Measurements from ENCODE around the gene TSHZ2. TPM values are rescaled to one million over a fixed set of nuclear protein-coding genes. Genes with fewer than 3 reads are reported as not detected.
A peak's percentile ranks its signal among the peaks of the same experiment; 100 is the strongest.
"Not testable (repeated sequence)": the region's sequence is repeated elsewhere in the genome, so short reads cannot be mapped to it uniquely, and the experiment has no call there.

Gene TSHZ2
- total RNA-seq, 6 experiments from 2014 or later, result 14.2 to 28.1 (median 21.0) TPM

DNA sequence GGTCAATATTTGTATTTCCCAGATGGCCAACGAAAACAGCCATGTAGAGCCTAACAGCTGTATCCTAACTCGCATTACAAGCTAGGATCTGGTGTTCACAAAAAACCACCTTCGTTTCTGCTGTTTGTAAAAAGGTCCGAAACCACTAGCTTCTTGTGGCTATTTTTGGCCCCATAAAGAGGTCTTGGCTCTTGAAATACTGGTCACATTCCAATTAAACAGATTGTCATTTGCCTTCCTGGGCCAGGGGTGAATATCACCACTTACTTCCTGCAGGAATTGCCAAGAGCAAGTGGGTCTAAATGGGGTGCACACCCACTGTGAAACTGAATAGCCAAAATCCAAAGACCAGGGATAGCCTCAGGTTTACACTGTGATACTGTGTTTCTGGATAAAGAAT, 48.2 kb downstream of the TSHZ2 start:
- intact Hi-C loops (cut with DNase I), result no loop called here
- Histone ChIP-seq H3K4me3 (no peak overlapping the region), H3K27me3 (no peaks in the 10 kb centered on the region), H3K27ac (no peak overlapping the region), H3K36me3 (no peaks in the 10 kb centered on the region), H3K9me3 (no peaks in the 10 kb centered on the region), H3K4me1 (no peaks in the 10 kb centered on the region)
- TF ChIP-seq POLR2A (IDR thresholded peaks at IDR 0.05), result no peak
- TF ChIP-seq, protein P1, sequence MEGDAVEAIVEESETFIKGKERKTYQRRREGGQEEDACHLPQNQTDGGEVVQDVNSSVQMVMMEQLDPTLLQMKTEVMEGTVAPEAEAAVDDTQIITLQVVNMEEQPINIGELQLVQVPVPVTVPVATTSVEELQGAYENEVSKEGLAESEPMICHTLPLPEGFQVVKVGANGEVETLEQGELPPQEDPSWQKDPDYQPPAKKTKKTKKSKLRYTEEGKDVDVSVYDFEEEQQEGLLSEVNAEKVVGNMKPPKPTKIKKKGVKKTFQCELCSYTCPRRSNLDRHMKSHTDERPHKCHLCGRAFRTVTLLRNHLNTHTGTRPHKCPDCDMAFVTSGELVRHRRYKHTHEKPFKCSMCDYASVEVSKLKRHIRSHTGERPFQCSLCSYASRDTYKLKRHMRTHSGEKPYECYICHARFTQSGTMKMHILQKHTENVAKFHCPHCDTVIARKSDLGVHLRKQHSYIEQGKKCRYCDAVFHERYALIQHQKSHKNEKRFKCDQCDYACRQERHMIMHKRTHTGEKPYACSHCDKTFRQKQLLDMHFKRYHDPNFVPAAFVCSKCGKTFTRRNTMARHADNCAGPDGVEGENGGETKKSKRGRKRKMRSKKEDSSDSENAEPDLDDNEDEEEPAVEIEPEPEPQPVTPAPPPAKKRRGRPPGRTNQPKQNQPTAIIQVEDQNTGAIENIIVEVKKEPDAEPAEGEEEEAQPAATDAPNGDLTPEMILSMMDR (IDR thresholded peaks at IDR 0.05), result no peak
- 75% methylated on average over 4 of the region's 4 CpGs for WGBS (ENCODE audit: insufficient coverage, low coverage, low lambda C conversion rate, missing lambda C conversion rate)
- no peak for DNase-seq
- ATAC-seq, result peak in 1 of 4 donors; percentile 12

GRCh38 chr20:53020834-53021233, 48.7 kb downstream of the TSHZ2 start:
- peak; percentile 20 to 32 (median 28) for ATAC-seq

DNA sequence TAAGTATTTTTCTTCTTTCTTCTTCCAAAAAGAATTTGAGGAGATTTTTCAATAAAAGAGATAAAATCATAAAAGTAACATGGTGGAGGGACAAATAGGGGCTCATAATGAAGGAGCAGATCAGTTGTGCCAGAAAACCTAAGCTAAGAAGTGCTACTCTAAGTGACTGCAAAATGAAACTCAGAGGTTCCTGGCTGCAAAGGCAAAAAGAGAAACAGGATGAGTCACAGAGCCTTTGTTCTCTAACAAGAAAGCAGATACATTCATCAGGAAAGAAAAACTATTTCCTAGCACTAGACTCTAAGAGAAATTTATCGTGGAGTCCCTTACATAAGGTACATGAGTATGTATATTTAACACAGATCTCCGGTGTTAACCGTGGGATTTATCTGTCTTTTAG, 49.8 kb downstream of the TSHZ2 start:
- Histone ChIP-seq H3K4me3 (no peak overlapping the region), H3K36me3 (no peaks in the 10 kb centered on the region), H3K9me3 (no peaks in the 10 kb centered on the region), H3K27ac (no peak overlapping the region), H3K27me3 (no peaks in the 10 kb centered on the region), H3K4me1 (no peaks in the 10 kb centered on the region)
- WGBS (ENCODE audit: insufficient coverage, low coverage, low lambda C conversion rate, missing lambda C conversion rate), result 68% methylated on average over 3 of the region's 3 CpGs
- no peak for DNase-seq
- ATAC-seq, result peak in 1 of 4 donors; percentile 62
- intact Hi-C loops (cut with DNase I), result no loop called here
- TF ChIP-seq, protein P1 (IDR thresholded peaks at IDR 0.05), result no peak
- TF ChIP-seq POLR2A (IDR thresholded peaks at IDR 0.05), result no peak

More at GRCh38 chr20:53020834-53021233, 48.7 kb downstream of the TSHZ2 start:
- intact Hi-C loops (cut with DNase I), result no loop called here
- H3K4me3 ChIP-seq, result no peak overlapping the region
- no peak for TF ChIP-seq POLR2A (IDR thresholded peaks at IDR 0.05)
- TF ChIP-seq, protein P1 (IDR thresholded peaks at IDR 0.05), result peak in 1 of 4 donors; percentile 14
- H3K4me1 ChIP-seq, result no peaks in the 10 kb centered on the region
- no peaks in the 10 kb centered on the region for H3K27me3 ChIP-seq
- H3K27ac ChIP-seq, result no peak overlapping the region
- no peak for DNase-seq
- 82% methylated on average over 2 of the region's 2 CpGs for WGBS (ENCODE audit: insufficient coverage, low coverage, low lambda C conversion rate, missing lambda C conversion rate)
- no peaks in the 10 kb centered on the region for H3K9me3 ChIP-seq
- H3K36me3 ChIP-seq, result no peaks in the 10 kb centered on the region

DNA sequence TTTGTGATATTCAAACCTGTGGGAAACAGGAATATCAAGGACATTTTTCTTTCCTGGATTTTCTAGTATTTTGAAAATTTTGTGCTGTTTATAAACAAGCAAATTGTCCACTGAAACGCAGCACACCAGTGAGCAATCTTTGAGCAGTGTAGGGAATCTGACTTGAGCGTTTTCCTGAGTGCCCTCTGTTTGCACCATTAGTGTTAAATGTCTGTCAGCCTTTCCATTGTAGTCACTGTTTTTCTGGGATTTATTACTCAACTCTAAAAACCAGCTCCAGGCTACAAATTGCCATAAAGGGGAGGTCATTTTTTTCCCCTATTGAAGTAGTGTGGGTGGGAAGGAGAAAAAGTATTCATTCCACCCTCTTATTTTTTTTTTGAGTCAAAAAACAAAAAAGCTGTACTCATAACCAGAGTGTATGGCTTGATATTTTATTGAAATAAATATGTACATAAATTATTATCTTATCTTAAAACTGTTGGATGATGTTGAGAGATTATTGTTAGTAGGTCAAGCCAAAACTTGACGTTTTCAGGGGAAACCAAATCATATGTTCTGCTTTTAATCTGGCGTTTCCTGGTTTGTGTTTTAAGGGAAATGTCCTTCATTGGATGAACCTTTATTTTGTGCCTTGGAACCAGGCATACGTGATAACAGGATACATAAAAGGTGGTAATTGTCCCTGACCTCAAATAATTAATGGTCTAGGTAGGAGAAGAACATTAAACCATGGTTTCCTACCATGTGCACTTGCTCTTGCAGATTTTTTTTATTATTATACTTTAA, 51.8 kb downstream of the TSHZ2 start:
- WGBS (ENCODE audit: insufficient coverage, low coverage, low lambda C conversion rate, missing lambda C conversion rate), result 43% methylated on average over 5 of the region's 5 CpGs
- H3K27me3 ChIP-seq, result no peaks in the 10 kb centered on the region
- ATAC-seq, result no peak
- no peak overlapping the region for H3K27ac ChIP-seq
- H3K4me3 ChIP-seq, result no peak overlapping the region
- TF ChIP-seq, protein P1 (IDR thresholded peaks at IDR 0.05), result no peak
- no peak for TF ChIP-seq POLR2A (IDR thresholded peaks at IDR 0.05)
- H3K4me1 ChIP-seq, result no peaks in the 10 kb centered on the region
- no peaks in the 10 kb centered on the region for H3K9me3 ChIP-seq
- no peaks in the 10 kb centered on the region for H3K36me3 ChIP-seq
- intact Hi-C loops (cut with DNase I), result no loop called here
- no peak for DNase-seq

DNA sequence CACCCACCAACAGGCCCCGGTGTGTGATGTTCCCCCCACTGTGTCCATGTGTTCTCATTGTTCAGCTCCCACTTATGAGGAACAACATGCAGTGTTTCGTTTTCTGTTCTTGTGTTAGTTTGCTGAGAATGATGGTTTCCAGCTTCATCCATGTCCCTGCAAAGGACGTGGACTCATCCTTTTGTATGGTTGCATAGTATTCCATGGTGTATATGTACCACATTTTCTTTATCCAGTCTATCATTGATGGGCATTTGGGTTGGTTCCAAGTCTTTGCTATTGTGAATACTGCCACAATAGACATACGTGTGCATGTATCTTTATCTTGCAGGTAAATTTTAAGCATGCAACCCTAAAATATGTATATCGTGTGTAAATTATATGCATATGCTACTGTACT, 52.5 kb downstream of the TSHZ2 start:
- H3K4me1 ChIP-seq; H3K9me3 ChIP-seq; DNase-seq; H3K27me3 ChIP-seq; ATAC-seq; intact Hi-C loops (cut with DNase I); H3K27ac ChIP-seq; H3K4me3 ChIP-seq; H3K36me3 ChIP-seq: not testable (repeated sequence)
- WGBS (ENCODE audit: insufficient coverage, low coverage, low lambda C conversion rate, missing lambda C conversion rate), result 94% methylated on average over 5 of the region's 5 CpGs
